AG20443 (cell line): Measurements from ENCODE around the gene SHMT1.
A peak's percentile ranks its signal among the peaks of the same experiment; 100 is the strongest.
"Not testable (repeated sequence)": the region's sequence is repeated elsewhere in the genome, so short reads cannot be mapped to it uniquely, and the experiment has no call there.

Experiments used
- DNase-seq: peaks from one replicate; pipeline ENCODE4 v3.0.0; 2012; ENCODE audit warnings: low spot score, mixed read lengths

The SHMT1 gene

GRCh38 chr17:18326039-18326438, 37.3 kb downstream of the SHMT1 start:
- no peak for DNase-seq

GRCh38 chr17:18324140-18325050, 39.0 kb downstream of the SHMT1 start:
- DNase-seq = no peak

DNA sequence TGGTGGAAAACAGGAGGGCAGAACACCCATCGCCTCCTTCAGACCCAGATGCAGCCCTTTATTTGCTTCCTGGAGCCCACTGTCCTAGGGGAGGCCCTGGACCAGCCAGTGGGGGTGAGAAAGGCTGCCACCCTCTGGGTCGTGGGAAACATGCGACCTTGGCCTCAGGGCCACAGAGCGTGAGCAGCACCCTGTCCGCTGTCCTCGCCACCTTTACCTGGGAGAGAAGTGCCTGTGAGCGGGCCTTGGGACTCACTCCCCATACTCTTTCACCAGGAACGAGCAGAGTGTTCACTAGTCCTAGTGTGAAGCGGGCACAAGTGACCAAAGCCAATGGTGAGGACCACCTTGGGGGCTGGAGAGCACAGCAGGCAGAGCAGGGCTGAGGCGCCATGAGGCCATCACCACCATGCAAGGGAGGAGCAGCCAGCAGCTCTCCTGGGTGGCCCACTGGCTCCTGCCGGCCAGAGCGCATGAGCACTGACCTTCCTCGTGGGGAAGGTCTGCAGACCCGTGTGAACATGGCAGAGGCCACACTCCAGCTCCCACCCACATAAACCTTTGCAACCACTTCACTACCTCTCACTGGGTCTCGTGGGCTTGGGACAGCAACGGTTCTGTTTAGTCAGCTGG, 39.7 kb downstream of the SHMT1 start:
- DNase-seq = no peak

GRCh38 chr17:18323007-18323406, 40.3 kb downstream of the SHMT1 start:
- peak; percentile 37 for DNase-seq

GRCh38 chr17:18322522-18322921, 40.8 kb downstream of the SHMT1 start:
- no peak for DNase-seq

GRCh38 chr17:18321309-18321708, 42.0 kb downstream of the SHMT1 start:
- DNase-seq = no peak

- no peak for DNase-seq
Observed at GRCh38 chr17:18320301-18320700, 43.0 kb downstream of the SHMT1 start.

- DNase-seq = peak; percentile 70
Observed at GRCh38 chr17:18319604-18320256, 43.6 kb downstream of the SHMT1 start.

DNA sequence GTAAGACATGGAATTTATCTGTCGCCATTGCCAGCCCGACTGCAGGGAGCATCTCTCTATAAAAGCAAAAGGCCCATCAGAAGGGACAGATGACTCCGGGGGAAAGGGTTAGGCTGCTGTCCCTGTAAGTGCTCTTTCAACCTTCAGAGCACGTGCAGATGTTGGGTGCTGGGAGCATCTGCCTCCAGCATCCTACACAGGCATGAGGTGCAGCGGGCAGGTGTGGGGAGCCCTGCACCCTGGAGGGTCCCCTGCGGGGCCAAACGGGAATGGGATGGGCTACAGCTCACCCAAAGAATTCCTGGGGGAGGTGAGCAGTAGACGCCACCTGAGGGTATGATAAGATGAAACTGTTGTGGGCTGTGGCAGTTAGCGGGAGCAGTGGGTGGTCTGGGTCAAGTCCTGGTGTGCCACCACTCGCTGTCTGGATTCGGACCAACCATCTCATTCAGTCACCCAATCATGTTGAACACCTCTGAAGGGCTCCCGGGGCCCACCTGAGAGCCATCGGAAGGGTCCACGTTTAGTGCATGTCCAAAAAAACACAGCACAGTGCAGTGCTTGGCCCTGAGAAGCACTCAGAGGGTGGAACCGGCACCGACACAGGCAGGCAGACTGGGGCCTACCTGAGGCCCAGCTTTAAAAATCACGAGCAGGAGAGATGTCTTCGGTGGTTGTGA, 44.4 kb downstream of the SHMT1 start:
- no peak for DNase-seq

DNA sequence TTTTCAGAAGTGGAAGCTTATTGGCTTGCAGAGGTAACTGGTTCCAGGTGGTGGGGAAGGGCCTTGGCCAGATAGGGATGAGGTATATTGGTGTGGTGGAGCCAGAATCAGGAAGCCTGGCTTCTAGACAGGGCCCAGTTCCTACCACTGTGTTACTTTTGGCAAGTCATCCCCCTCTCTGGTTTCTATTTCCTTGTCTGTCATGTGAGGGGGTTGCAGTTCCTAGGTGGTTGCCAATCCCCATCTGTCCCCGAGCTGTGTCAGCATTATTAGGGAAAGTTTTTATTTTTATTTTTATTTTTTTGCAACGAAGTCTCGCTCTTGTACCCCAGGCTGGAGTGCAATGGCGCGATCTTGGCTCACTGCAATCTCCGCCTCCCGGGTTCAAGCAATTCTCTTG, 45.2 kb downstream of the SHMT1 start:
- DNase-seq = no peak

GRCh38 chr17:18315961-18316360, 47.4 kb downstream of the SHMT1 start:
- DNase-seq = no peak

GRCh38 chr17:18315562-18315922, 47.8 kb downstream of the SHMT1 start:
- DNase-seq = no peak

DNA sequence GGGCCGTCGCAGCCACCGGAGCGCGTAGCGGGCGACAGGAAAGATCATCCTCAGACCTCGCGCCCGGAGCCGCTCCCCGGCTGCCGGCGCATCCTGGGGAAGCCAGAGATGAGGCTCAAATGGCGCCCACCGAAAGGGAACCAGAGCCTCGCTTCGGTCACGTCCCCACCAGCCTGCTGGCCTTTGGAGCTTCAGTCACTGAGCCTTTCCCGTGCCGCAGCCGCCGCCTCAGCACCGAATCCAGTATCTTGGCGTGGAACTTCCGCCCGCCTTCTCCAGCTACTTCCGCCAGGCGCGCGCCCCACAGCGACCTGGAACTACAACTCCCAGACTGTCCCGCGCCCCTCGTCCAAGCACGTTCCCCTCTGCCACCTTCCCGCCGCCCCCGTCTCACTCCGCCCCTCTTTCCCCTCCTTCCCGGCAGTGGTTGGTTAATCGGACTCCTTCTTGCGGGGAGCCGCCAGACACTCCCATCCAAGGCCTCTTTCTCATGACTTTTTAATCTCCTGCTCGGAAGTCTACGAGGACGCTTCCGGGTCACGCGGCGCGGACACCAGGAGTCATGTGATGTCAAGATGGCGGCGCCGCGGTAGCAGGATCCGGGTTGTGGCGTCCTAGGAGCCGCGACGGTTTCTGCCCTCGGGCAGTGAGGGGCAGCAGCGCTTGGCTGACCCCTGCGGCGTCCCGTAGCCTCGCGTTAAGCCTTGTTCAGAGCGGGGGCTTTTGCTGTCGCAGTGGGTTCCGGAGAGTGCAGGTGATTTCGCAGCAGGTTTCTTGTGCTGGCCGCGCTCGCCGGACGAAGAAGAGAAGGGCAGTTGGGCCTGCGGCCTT, 48.4 kb downstream of the SHMT1 start, which contains the start of the genes SMCR8 and TOP3A:
Gene SMCR8, plus strand, starts transcription at position 563 of the 831 bp plus-strand sequence. CDS start 497 bp downstream, outside the sequence.
Gene TOP3A, minus strand, starts transcription at position 264 of the 831 bp plus-strand sequence. Its CDS starts 216 bp downstream, at position 48.
- peak; percentile 96 for DNase-seq

DNA sequence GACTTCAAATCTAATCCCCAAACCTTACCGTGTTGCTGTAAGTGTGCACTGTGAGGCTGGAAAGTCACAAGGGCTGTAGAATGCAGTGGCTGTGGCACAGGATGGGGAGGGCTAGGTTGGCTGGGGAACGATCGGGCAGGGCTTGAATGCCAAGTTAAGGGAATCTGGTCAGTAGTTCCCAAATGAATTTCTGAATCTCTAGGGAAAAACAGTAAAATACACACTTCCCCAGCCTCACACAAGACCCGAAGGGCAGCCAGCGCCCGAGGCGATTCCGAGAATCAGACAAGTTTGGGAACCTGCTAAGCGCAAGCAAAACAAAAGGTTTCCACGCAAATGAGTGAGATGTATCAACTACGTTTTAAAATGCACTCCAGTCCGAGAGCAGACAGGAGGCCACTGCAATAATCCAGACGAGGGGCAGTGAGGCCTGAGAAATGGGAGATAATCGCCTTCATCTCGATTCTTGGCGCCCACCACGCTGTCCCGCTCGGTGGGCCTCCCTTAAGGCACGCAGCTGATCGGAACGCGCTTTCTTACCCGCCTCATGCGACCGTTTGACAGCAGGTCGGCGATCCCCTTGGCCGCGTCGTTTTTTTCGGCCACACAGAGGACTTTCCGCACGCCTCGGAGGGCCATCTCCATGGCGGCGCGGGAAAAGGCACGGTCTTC, 49.2 kb downstream of the SHMT1 start:
- peak; percentile 33 for DNase-seq

- DNase-seq = no peak
Observed at GRCh38 chr17:18309202-18309601, 54.1 kb downstream of the SHMT1 start.

DNA sequence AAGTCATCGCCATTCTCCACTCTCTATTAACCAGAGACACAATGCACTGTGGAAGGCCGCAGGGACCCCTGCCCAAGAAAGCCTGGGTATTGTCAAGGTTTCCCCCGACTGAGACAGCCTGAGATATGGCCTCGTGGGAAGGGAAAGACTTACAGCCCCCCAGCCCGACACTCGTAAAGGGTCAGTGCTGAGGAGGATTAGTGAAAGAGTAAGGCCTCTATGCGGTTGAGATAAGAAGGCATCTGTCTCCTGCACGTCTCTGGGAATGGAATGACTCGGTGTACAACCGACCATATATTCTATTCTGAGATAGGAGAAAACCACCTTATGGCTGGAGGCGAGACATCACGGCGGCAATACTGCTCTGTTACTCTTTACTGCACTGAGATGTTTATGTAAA, 60.1 kb downstream of the SHMT1 start:
- not testable (repeated sequence) for DNase-seq

DNA sequence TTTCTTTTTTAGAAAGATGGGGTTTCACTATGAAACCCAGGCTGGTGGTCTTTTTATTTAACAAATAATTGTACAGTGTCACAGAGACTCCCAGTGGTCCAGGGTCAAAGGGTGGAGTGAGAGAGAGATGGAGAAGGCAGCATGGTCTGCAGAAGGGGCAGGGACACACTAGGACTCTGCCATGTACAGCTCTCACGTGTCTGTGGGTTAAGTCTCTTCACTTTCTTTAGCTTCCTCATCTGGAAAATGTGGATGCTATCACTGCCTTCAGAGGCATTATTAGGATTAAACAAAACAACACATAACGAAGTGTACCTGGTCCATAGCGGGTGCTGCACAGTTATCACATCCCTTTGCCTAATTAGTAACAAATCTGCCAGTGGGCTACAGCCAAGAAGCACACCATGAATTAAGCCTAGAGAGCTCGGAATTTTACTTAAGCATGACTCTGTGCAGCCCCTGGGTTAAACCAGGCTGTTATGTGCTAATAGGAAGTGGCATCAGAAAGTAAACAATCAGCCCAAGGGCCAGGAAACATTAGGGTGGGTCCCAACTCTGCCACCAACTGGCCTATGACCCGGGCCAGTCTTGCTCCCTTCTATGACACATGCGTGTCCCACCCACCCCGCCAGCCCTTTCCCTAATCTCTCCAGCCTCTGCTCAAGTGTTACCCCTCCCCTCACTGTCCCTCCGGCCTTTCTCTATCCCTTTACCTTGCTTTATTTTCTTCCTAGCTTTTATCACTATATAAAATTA, 62.4 kb downstream of the SHMT1 start:
- no peak for DNase-seq

GRCh38 chr17:18298061-18298460, 65.3 kb downstream of the SHMT1 start:
- not testable (repeated sequence) for DNase-seq

GRCh38 chr17:18291718-18292540, 71.4 kb downstream of the SHMT1 start:
- no peak for DNase-seq
